OCI-LY1 (cell line): ENCODE measurements around the gene TNFSF13.

Experiments
- EZH2 ChIP-seq: fragments of 200-600 bp; sonication (generic), shearing (Covaris generic); IDR thresholded peaks from 2 replicates; pipeline ENCODE4 v1.8.0; 2017; ENCODE audit warnings: borderline replicate concordance, mixed run types, mild to moderate bottlenecking, antibody characterized with exemption, low read length, moderate library complexity, mixed read lengths
- TF ChIP-seq, protein P1 (sequence below): fragments of 200-600 bp; sonication (generic), shearing (Covaris generic); IDR thresholded peaks from 2 replicates; pipeline ENCODE4 v1.5.1; 2017; ENCODE audit warnings: mild to moderate bottlenecking, antibody characterized with exemption, low read length, moderate library complexity, mixed read lengths

DNA sequence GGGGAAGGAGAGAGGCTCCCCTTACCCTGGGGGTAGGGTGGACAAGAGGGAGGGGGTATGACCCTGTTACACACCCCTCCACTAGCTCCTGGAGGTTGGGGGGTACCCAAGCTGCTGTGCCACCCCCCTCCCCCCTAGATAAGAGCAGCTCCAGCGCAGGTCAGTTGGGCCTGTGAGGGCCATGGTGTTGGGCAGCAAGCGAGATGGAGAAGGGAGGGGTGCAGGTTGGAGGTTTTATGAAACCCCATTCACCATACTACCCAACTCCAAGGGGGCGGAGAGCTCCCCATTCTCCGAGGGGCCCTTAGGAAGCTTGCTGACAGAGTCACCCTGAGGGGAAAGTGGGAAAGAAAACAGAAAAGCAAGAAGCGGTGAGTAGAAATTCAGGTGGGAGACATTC is 33.0 kb downstream of the TNFSF13 start:
- TF ChIP-seq, protein P1, sequence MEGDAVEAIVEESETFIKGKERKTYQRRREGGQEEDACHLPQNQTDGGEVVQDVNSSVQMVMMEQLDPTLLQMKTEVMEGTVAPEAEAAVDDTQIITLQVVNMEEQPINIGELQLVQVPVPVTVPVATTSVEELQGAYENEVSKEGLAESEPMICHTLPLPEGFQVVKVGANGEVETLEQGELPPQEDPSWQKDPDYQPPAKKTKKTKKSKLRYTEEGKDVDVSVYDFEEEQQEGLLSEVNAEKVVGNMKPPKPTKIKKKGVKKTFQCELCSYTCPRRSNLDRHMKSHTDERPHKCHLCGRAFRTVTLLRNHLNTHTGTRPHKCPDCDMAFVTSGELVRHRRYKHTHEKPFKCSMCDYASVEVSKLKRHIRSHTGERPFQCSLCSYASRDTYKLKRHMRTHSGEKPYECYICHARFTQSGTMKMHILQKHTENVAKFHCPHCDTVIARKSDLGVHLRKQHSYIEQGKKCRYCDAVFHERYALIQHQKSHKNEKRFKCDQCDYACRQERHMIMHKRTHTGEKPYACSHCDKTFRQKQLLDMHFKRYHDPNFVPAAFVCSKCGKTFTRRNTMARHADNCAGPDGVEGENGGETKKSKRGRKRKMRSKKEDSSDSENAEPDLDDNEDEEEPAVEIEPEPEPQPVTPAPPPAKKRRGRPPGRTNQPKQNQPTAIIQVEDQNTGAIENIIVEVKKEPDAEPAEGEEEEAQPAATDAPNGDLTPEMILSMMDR: no peak
- TF ChIP-seq EZH2: no peak
